M059J (cell line): ENCODE measurements around the gene LIMD2. TPM values are rescaled to one million over a fixed set of nuclear protein-coding genes. Genes with fewer than 3 reads are reported as not detected.
A peak's percentile ranks its signal among the peaks of the same experiment; 100 is the strongest.
"Not testable (repeated sequence)": the region's sequence is repeated elsewhere in the genome, so short reads cannot be mapped to it uniquely, and the experiment has no call there.

Source experiments
- DNase-seq: peaks from one replicate; pipeline ENCODE4 v3.0.0-alpha.2; 2012; ENCODE audit warnings: low read depth
- total RNA-seq: library from RNA; depleted of rRNA; stranded (reverse); fragments of >200 nt; shearing (Covaris generic); gene quantifications from 2 replicates; pipeline ENCODE4 v1.2.3, GENCODE V29; 2014; rRNA removed

Gene LIMD2
- 4.3 and 6.8 TPM in 2 replicates for total RNA-seq

DNA sequence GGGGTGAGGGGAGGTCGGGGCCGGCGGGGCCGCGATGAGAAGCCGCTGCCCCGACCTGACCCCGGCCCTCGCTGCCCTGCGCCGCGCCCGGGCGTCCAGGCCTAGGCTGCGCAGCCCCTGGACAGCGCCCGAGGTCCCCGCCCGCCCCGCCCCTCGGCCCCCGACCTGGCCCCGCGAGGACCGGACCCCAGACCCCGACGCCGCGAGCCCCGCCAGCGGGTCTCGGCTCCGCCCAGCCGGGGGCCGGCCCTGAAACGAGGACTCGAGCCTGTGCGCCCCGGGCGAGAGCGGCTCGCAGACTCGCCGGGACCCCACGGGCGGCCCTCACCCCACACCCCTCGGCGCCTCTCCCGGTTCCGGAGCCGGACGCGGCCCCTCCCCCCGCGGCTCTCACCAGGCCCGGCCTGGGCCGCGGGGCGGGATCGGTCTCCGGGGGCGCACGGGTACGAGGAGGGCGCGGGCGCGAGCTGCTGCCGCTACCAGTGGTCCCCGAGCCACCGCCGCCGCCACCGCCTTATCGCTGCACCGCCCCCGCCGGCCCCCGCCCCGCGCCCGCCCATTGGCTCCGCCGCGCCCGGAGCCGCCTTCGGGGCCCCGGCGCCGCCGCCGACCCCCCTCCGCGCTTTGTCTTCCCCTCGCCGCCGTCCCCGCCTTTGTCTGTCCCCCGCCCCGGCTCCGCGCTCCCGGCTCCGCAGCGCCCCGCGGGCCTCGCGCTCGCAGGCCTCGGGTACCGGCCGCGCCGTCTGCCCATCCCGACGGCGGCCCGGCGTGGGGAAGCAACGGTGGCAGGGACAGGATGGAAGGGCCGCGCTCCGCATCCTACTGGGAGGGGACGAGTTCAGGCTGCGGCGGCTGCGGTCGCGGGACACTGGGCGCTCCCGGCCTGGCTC lies at the start of gene LIMD2:
Gene LIMD2 (minus strand): TSS at position 488 of the 890 bp plus-strand sequence. CDS start 827 bp downstream, outside the sequence.
- DNase-seq = peak; percentile 19

DNA sequence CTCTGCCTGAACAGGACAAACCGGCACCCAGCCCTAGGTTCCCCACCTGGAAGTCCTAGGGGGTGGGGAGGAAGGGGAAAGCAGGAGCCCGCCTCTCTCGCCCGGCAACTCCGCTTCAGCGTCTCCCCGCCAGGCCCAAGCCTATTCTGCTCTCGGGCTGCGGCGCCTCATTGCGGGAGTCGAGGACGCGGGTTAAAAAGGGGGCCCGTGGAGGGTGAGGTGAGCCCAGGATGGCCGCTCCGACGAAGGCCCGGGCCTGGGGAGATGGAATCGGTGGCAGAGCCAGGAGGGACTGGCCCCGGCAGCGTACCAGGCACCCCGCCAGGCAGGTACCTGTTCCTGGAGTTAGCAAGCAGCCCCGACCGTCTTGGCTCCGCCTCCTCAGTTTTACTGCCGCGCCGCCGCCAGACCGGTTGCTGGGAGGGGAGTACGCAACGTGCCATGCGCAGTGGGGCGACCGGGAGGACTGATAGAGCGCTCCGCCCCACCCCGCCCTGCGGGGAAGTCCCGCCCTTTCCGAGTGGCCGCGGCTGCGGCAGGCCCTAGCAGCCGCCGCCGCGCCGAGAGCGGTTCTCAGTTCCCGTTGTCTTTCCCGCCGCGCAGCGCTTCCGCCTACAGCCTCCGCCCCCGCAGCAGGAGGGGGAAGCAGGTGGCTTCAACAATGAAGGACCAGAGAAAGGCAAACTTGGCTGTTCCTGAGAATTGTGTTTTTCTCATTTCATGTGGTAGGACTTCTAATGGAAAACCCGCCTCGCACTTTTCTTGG lies 41.7 kb upstream of the LIMD2 start, which contains the start of gene STRADA:
Gene STRADA (minus strand): TSS at position 392 of the 766 bp plus-strand sequence. CDS start 13,430 bp downstream, outside the sequence.
- peak; percentile 96 for DNase-seq

DNA sequence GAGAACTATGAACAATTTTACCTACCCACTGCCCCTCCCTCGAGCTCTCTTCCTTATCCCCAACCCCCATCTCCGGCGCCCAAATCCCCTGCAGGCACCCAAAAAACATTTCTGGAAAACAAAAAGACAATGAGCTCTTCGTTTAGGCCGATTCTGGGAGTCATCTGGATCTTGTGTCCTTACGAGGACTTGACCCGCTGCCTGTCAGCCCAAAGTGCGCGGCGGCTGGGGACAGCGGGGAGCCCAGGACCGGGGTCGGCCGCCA lies 41.1 kb upstream of the LIMD2 start:
- no peak for DNase-seq

DNA sequence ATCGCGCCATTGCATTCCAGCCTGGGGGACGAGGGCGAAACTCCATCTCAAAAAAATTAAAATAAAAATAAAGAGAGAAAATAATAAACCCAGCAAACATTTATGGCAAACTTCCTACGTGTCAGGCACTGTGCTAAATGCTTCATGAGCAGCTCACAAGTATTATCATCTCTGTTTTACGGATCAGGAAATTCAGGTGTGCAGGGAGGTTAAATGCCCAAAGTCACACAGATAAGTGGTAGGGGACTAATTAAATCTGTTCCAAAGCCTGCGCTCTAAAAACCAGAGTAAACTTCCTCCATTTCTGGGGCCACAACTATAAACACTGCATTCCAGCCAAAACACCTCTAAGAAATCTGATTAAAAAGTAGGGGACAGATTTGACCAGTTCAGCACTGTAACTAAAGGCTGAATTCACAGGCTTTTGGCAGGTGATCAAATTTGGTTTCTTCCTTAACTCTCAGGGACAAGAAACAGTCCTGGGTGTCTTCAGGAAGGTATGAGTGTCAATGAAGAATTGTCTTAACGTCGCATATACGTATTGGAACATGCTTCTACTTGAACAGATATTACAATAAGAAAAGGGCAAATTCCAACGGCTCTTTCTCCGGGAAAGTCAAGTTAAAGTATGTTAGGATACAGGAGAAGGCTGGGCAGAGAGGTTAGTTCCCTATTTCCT lies 40.7 kb upstream of the LIMD2 start:
- DNase-seq = peak; percentile 55

DNA sequence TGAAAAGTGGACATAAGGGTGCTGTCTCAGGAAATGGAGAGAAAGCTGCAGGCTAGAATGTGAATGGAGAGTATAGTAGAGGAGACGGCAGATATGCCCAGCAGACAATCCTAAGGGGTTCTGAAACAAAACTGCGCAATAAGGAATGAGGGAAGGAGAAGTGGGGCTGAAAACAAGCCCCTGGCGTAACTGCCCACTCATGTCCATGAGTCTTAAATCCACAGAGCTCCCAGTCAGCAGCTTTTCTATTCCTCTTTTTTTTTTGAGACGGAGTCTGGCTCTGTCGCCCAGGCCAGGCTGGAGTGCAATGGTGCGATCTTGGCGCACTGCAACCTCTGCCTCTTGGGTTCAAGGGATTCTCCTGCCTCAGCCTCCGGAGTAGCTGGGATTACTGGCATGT lies 35.8 kb upstream of the LIMD2 start:
- no peak for DNase-seq

DNA sequence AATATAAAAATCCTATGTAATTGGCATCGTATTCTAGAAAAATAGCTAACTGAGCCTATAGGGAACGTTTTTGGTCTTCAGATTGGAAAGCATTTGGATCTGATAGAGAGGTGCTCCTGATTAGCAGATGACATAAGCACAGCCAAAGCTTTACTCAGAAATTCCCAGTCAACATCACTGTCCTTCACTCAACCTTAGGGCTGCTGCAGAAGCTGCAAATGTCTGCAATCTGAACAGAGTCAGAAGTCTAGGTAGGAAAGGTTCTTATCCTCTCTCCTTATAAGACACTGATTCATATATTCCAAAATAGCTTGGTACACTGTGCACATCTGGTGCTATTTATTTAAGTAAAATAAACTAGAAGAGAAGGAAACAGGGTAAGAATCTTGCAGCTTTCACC lies 22.5 kb upstream of the LIMD2 start:
- DNase-seq = no peak

DNA sequence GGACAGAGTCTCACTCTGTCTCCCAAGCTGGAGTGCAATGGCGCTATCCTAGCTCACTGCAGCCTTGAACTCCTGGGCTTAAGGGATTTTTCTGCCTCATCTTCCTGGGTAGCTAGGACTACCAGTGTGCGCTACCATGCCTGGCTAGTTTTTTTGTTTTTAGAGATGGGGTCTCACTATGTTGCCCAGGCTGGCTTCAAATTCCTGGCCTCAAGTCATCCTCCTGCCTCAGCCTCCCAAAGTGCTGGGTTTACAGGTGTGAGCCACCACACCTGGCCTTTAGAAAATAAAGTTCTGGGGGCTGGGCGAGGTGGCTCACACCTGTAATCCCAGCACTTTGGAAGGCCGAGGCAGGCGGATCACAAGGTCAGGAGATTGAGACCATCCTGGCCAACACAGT lies 20.3 kb upstream of the LIMD2 start:
- not testable (repeated sequence) for DNase-seq

DNA sequence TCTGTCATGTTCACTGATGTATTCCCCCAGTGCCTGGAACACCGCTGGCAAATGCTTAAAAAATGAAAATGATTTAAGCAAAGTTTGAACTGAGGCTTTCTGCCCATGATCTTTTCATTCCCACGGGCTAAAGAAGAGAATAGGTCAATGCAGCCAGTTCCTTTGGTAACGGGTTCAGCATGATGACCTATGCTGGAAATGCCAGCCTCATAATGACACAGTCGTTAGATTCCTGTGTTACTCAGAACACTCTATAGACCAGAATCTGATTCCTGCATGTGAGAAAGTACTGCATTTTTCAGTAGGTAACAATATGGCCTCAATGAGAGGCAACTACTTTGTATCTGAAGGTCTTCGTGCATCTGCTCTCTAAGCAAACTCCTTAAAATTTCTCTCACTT lies 19.1 kb upstream of the LIMD2 start:
- no peak for DNase-seq

DNA sequence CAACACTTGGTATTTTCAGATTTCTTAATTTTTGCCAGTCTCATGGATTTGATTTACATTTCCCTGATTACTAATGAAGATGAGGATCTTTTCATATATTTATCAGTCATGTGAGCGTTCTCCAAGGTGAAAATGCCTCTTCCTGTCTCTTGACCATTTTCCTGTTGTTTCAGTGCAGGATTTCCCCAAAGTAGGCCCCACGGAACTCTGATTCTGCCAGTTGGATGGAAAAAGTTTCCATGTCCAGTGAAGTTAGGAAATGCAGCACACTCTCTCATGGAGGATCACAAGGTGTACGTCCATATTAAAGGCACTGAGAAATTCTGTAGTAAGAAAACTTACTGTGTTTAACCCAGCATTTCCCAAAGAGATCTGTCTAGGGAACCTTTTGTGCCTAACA lies 16.5 kb upstream of the LIMD2 start:
- DNase-seq = no peak

DNA sequence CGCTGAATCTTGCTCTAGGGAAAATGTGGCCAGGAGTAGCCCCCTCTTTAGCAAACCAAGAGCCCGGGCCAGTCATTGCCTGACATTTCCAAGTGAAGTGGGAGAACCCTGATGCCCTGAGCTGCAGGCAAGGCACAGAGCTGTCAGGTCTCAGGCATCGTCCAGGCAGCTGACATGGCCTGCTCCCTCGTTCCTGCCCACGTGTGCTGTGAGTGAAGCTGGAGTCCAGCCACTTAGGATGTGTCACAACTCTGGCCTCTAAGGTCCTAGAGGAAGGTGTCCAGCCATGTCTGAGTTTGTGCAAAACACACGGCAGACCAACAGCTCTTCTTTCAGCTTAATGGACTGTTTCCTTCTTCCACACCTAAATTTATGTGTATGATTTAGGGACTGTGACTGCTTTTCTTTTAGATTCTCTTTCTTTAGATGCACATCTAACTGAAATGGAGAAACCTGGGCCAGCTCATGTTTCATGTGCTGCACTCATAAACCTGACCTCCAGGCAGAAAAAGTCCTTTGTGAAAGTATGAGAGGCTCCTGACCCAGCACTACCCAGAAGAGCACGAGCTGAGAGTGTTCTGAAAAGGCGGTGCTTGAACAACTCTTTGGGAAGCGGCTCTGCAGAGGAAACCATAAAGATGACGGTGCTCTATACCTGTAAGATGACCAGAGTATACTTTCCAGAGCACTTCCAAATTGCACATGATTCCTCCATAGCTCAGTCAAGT lies 14.8 kb upstream of the LIMD2 start:
- DNase-seq = peak; percentile 37

DNA sequence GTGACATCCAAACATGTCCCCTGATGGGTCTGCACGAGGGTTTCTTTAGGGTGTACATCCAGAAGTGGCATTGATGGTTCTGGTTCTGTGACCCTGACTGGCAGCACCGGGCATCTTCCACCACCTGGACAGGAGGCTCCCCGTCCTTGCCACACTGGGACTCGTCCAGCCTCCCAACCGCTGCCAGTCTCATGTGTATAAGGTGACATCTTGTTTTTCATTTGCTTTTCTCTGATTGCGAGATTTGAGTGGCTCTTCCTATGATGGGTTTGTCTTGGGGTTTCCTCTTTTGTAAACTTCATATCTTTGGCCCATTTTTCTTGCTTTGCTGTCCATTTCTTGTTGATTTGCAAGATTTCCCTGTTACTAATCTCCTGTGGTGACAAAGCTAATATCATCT lies 9.2 kb upstream of the LIMD2 start:
- no peak for DNase-seq

DNA sequence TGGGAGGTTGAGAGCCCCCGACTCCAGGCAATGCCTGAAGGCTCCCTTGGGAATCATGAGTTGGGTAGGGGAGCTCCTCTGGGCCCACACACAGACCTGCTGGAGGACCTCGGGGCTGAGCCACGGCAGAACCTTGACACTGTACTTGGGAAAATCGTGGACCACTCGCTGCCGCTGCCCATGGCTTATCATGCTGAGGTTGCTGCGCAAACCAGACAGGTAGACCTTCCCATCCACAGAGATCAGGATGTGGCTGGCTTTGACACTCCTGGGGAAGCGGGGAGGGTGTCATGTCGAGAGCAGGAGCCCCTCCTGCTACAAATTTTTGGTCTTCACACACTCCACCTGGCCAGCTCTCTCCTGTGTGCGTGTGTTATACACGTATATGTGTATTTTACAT lies 7.2 kb upstream of the LIMD2 start:
- no peak for DNase-seq

DNA sequence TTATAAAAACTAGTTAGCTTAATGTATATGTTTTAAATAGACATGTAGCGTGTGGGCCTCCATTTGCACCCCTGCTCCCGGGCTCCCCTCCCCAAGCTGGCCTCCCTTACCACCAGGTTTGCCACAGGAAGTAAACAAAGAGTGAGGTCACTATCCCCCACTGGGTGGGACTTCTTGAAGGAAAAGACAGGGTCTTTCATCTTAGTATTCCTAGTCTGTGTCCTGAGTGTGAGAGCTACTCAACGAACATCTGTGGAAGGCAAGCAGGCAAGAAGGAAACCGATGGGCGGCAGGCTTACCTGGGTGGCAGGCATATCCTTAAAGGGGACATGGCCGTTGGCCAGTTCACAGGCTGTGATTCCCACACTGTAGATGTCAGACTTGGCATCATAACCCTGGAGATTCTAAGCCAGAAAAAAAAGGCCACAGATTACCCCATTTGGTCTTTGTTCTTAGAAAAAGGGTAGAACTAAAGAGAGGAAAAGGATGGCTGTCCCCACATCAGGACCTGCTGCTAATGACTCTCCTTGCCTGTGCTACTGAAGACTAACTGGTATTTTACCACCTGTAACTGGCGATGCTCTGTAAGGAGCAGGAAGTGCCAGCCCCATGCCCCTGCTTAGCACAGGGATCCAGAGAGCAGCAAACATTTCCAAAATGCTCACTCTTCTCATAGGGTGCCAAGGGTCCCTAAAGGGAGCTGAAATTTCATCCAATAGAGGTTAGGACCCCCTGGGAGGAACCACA lies 6.6 kb upstream of the LIMD2 start:
- DNase-seq = no peak

DNA sequence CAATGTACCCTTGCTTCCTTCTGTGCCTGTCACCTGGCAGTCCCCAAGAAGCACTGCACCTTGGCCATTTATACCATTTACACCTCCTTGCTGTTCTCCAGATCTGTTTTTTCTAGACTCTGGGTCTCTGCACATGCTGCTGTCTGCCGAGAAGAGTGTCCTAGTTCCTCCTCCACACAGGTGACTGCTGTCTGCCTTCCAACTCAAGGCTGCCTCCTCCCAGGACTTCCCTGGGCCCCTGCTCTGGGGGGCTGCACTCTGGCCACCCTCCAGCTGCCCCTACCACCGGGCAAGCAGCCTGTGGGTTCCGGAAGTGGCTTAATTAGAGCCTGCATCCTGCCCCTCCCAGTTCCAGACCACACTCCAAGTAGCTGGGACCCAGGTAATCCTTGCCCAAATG lies 5.7 kb upstream of the LIMD2 start:
- DNase-seq = no peak

DNA sequence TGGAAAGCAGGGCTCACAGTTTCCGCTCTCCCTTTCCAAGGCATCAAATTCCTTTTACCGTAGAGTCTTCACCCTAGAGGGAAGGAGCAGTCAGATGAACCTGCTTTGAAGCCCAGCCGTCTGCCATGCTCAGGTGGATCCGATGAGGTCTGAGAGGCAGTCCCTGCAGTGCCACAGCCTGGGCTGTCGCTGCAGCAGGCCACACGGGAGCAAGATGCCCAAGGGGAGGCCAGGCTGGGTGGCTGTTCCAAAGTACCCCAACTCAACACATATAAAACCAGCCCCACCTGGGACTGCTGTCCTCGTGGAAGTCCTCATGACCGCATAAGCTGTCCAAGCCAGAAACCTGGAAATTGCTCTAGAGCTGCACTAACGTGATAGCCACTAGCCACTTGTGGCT lies 4.9 kb upstream of the LIMD2 start:
- DNase-seq = no peak

DNA sequence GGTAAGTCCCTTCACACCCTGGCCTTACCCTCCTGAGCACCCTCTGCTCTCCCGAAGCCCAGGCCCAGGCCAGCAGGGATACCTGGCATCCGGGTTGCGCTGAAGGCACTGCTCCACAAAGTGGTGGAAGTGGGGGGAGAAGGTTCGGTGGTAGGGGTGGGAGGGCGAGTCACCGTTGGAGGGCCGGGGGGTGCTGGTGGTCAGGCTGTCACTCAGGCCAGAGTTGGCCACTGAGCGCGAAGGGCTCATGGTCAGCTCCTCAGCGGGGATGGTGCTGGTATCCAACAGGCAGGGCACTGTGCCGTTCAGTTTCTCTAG lies 4.3 kb upstream of the LIMD2 start:
- no peak for DNase-seq

DNA sequence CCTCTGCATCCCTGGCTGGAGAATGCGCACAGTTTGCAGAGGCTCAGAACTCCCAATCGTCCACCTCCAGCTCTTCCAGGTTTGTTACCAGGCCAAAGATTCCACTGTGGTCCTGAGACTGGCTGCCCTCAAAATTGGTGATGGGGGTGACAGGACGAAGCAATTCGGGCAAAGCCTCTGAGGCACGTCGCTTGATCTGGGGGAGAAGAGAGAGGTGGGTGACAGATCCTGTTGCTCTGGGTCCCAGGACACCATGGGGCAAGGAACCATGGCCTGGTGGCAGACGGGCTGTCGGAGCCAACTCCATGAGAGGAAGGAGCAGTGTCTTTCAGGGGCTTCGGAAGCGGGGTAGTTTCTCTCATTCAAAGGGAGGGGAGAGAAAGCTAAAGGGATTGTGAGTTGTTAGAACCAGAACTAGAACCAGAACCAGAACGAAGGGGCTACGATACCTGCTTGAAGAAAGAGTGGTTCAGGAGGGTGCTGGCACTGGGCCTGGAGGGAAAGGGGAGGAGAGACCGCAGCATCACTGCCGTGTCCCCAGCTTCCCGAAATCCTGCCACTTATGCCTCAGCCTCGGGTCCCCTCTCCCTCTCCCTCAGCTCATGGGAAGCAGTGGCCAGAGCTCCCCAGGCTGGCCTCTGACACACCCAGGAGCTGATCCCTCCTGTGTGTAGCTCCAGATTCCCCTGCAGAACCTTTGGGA lies 3.8 kb upstream of the LIMD2 start:
- no peak for DNase-seq

DNA sequence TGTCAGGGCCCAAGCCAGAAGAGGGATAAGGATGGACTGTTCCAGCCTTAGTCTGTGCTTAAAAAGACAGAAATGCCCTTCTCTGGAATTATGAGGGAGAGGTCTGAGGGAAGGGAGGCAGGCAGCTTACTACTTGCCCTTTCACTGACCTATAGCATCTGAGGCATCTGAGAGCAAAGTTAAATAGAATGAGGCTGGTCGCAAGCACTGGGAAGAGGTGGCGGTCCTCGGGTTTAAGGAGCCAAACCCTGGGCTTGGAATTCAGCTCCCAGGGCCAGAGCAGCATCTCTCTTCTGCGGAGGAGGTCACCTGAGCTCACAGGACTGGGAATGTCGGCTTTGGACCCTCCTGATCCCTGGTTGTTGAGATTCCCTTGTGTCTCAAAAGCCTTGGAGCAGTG lies 3.1 kb upstream of the LIMD2 start:
- DNase-seq = no peak

DNA sequence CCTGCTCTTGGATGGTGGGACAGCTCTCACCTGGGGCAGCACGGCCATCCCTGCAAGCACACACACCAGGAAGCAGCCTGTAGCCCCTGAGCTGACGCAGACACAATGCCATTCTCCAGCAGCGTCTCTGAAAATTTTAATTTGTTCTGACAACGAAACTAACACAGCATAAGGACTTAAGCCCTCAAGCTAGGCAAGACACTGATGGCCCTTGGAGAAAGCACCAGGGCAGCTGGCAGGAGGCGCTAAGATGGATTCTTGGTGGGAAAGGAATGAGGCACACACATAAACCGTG lies 2.7 kb upstream of the LIMD2 start:
- DNase-seq = no peak

DNA sequence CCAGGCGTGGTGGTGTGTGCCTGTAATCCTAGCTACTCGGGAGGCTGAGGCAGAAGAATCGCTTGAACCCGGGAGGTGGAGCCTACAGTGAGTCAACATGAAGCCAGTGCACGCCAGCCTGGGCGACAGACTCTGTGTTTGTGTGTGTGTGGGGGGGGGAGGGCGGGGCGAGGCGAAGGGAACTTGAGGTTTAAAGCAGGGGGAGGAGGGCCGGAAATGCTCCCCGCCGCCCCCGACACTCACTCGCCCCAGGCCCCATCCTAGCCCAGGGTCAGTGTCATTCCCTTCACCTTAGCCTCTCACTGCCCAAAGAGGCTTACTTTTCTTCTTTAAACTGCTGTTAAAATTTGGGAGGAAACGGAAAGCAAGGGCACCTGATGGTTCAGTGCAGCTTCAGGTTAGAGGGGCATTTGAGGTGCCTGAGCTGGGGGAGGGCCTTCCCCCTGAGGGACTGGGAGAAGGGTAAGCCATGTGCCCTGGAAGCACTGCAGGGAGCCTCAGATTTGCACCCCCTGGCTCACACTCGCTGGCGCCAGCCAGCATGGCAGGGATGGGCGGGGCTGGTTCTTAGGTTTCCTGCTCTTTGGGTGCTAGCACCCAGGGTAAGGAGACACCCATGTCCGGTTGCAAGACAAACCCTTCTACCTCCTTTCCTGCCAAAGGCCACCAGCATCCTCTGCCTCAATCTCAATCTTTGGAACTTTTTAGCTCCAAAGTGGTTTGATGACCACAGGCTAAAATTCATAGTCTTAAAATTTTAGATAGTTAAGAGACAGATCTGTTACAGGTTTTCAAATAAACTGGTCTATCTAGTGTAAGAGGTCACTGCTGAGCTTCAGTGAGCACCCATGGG lies 2.2 kb upstream of the LIMD2 start:
- DNase-seq = no peak
